GM21723 (cell line): ENCODE results near the gene RNU6-8.

Experiments used
- ATAC-seq: cut with Tn5 transposase; IDR thresholded peaks from one replicate; pipeline ENCODE4 v1.9.1; 2021; ENCODE audit warnings: mild to moderate bottlenecking, moderate library complexity; ENCODE audit not compliant: unreplicated experiment

Gene RNU6-8

DNA sequence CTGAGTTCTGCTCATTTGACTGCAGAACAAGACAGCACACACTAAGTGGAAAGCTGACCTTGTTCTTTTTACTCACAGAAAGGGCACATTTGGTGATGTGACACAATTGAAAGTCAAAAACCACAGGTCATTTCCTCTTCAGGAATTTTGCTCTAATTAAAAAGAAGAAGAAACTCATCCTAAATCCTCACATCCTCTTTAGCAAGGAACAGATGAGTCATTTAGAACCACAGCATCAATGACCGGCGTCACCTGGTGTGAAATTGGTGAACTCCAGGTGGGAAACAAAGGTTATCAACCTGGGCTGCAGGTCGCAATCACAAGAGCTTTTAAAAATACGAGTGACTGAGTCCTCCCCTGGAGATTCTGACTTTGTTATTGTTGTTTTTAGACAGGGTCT lies 2.9 kb upstream of the RNU6-8 start:
- ATAC-seq, result no peak

DNA sequence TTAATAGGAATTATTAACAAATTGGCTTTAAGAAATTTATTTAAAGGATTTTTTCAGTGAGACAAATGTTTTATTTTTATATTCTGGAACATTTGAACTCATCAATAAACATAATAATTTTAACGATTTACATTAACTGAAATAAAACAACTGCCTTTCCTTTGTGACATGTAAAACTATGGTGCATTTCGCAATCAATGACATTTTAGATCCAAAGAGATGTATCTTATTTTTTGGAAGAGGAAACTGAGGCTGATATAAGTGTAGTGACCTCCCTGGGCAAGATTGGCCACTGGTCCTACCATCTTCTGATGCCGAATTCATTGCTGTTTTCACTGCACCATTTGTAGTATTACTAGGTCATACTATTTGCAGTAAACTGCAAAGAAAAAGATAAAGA lies 2.5 kb upstream of the RNU6-8 start:
- ATAC-seq, result no peak

DNA sequence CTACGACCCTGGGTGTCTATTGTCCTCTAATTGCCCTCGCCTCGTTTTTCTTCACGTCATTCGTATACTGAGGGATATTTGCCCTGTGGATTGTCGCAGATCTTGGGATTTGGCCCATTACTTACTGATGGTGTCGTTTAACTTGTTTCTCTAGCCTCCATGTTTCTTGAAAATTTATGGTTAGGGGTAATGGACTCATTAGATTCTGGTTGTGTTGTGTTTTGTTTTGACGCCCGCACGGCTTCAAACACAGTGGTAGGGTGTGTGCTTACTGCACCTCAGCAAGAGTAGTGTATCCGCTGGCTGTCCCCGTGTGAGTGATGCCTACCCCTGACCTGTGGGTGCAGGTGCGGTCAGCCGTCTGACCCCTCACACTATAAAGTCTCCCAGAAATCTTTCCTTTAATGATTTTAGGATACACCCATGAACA lies 874 bp upstream of the RNU6-8 start:
- no peak for ATAC-seq

DNA sequence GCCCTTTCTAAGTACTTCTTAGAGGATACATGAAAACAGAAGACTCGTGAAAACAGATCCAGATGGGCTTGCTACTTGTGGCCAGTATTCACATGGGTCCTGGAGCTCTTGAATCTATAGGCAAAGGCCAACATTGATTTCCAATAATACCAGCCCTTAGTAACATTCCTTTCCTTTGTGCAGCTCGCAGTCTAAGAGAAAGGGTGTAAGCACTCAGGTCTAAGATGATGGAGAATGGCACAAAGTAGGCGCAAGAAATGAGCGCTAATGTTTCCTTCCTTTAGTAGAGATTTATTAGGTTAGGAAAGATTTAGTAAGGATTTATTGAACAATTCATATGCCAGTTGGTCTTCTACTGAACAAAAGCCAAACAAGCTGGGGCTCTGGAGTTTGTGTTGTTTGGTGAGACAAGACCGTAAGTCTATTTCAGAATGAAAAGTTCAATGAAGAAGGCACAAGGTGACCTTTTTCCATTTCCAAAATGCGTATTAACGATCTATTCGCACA lies 525 bp downstream of the RNU6-8 start:
- ATAC-seq, result no peak

DNA sequence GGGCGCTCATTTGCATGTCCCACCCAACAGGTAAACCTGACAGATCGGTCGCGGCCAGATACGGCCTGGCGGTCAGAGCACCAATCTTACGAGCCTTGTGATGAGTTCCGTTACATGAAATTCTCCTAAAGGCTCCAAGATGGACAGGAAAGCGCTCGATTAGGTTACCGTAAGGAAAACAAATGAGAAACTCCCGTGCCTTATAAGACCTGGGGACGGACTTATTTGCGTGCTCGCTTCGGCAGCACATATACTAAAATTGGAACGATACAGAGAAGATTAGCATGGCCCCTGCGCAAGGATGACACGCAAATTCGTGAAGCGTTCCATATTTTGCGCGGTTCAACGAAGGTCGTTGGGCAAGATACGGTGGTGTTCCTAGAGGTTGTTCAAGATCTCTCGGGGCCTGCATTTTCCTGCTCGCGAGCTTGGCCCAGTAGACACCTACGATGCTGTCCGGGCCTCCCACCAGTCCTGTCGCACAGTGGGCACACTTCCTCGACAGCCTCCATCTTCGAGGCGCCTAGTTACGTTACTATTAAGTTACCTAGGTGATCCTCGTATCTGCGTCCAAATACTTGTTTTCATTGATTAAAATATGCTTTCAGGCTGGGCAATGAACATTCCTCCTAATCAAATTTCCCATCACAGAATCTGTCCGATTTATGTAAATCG lies 1.1 kb downstream of the RNU6-8 start, which contains the start of gene RNU6-7:
TSS of gene RNU6-7 (plus strand) at position 230 of the 675 bp plus-strand sequence.
- ATAC-seq, result no peak

DNA sequence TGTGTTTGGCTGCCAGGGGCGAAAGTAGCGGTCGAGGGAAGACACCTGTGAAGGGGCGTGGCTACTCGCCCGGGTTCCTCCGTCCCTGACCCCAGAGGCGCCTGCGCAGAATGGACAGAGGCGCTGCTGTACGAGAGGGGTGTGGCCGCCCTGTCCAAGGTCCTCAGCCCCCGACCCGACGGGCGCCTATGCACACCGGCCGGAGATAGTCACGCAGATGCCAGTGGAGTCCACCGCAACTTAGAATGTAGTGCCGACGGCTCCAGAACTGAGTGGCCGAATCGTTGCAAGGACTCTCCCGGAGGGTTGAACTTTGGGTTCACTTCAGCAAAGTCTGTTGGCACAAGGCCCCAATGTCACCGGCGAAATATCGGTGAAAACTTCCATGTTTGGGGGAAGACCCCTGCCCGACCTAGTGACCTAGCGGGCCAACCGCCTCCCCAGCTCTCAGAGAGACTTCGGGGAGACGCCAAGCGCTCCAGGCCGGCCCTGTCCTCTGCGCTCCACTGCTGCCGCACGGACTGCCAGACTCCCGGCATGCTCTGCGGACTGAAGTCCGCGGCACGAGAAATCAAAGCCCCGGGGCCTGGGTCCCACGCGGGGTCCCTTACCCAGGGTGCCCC lies 1.8 kb downstream of the RNU6-8 start:
- ATAC-seq, result peak; percentile 66

DNA sequence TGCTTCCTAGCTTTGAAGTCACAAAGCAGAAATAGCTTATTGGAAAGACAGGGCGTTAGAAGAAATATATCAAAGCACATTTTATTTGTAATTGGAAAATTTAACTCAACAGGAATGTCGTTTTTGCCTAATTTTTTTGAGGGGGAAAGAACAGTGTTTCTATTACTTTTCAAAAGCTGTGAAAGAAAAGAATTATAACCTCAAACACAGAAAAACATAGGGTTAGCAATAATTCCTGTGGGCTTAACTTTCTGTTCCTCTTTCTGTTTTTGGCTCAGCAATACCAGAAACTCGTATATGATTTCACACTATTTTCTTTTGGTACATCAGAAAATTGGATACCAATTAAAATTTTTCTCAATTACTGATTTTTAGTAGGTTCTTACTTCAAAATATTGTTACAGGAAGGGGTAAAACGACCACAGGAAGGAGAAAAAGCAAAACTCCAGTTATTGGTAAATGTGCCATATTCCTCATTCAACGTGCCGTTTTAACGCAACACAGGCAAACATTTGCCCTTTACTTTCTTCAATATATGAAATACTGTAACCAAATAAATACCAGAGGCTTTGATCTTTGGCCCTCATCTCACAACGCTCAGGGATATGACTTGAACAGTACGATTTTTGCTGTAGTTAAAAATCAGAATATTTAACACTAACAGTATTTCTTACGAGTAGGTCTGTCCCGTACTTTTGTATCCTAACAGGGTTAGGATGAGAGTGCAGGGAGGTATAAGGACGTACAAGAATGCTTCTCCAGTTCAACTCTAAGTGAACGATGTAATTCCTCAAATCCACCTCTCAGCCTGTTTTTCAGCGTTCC lies 2.5 kb downstream of the RNU6-8 start:
- ATAC-seq, result peak; percentile 32

DNA sequence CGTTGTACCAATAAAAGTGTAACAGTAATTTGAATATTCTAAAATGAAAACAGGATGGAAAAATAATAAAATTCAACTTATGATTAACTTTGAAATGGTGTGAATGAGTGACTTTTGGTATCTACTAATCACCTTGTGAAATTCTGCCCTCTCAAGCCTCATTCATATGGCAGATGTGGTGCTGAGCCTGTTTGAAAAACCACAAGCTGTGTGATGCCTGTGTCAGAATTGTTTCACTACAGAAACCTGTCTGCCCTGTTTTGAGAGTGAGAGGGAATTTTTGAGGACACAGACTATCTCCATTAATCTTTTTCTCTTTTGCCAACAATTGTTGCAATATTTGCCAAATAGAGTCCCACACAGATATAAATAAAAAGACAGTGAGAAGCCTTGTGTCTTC lies 5.2 kb downstream of the RNU6-8 start:
- ATAC-seq, result peak; percentile 30

DNA sequence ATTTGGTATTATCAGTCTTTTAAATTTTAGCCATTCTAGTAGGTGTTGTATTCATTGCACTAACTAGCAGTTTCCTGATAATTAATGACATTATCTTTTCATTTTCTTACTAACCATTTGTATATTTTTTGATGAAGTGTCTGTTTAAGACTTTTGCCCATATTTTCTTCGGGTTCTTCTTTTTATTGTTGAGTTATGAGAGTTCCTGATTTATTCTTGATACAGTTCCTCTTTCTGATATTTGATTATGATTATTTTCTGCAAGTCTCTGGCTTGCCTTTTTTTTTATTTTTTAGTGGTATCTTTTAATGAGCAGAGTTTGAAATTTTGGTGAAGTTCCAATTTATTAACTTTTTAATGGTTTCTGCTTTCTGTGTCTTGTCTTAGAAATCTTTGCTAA lies 7.4 kb downstream of the RNU6-8 start:
- ATAC-seq, result no peak

DNA sequence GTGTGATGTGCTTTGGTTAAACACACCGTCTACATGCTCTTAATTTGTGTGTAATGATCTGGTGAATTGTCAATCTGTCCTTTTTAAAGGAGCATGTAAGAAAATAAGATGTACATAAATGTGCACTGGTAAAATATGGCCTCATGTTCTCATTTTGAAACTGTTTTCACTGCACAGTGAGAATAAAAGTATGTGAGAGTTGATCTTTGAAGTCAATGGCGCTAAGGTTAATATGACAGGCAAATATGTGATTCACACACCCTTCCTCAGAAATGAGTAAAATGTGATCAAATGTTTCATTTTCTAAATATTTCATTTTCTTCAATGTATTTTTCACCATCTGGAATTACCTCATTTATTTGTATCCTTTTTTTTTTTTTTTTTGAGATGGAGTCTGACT lies 9.5 kb downstream of the RNU6-8 start:
- no peak for ATAC-seq

DNA sequence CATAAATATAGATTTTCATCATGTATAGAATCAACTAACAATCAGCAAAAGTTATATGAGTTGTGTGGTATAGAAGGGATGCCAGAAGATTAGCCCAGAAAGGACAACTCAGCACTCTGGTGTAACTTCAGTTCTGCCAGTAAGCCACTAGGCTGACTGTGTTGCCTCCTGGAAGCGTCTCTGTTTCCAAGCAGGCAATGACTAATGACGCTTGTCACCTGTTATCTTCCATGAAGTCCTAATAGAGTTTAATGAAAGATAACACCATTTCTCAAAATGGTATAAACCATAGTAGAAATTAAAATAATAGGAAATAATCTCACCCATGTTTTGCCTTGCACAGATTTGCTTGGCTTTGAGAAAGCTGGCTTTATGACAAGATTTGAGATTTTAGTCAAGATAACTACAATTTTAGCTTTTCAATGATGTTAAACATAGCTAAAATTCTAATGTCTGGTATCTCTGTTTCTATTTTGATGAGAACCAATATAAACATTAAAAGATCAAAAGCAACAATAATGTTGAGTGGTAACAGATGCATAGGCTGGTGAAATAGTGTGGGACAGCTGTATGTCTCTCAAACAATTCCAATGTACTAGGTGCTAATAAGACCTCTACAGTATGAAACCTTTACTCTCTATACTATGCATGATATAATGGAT lies 10.2 kb downstream of the RNU6-8 start:
- ATAC-seq, result no peak

DNA sequence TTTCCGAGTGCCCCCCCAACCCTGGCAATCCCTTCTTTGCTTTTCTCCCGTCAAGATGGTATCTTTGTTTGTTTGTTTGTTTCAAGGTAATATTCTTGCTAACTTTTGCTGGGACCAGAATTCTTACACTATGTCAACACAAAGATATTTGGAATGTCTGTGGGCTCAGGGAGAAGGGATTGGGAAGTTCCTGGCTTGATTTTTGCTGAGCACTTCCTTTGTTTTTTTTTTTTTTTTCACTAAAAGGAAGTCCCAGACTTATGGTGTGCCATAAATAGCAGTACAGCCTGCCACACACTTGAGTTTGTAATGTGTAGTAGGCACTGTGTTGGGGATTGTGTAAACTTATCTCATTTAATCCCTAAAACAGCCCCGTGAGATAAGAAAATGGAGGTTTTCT lies 12.4 kb downstream of the RNU6-8 start:
- no peak for ATAC-seq

DNA sequence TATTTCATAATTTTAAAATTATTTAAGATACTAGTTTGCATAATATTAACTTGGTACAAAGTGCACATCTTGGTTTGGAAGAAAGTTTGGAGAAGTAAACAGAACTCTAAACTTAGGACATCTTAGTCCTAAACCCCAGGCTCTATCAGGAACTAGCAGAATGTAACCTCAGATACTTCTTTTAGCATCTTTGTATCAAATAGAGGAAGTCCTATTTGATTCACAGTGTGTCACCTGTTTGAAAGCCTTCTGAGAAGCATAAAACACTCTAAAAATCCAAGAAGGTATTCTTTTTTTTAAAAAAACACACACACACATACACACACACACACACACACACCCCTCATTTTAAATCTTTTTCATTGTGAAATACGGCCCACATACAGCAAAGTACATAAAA lies 13.3 kb downstream of the RNU6-8 start:
- ATAC-seq, result no peak

DNA sequence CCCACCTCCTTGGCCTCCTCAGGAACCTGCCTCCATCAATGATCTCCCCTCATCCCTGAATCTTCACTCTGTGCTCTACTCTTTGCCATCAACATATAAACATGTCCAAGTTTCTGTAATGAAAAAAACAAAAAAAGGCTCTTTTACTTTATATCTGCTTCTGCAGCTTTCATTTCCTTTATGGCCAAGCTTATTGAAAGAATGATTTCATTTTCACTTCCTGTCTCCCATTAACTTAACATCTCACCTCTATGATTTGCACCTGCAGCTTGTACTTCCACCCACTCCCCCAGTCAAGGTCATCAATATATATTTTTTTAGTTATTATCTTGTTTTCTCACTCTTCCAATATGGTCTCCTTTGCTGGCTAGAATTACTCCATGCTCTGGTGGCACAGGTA lies 16.8 kb downstream of the RNU6-8 start:
- ATAC-seq, result peak; percentile 66

DNA sequence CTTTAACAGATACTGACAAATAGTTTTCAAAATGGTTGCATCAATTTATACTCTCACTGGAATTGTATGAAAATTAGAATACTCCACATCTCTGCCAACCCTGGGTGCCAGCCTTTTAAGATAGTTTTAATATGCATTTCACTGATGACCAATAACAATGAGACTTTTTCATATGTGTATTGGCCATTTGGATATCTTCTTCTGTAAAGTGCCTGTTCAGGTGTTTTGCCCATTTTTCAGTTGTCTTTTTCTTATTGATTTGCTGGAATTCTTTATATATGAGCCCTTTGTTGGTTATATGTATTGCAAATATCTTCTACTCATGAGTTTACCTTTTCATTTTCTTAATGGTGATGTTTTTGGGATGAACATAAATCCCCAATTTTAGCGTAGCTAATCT lies 18.0 kb downstream of the RNU6-8 start:
- no peak for ATAC-seq

DNA sequence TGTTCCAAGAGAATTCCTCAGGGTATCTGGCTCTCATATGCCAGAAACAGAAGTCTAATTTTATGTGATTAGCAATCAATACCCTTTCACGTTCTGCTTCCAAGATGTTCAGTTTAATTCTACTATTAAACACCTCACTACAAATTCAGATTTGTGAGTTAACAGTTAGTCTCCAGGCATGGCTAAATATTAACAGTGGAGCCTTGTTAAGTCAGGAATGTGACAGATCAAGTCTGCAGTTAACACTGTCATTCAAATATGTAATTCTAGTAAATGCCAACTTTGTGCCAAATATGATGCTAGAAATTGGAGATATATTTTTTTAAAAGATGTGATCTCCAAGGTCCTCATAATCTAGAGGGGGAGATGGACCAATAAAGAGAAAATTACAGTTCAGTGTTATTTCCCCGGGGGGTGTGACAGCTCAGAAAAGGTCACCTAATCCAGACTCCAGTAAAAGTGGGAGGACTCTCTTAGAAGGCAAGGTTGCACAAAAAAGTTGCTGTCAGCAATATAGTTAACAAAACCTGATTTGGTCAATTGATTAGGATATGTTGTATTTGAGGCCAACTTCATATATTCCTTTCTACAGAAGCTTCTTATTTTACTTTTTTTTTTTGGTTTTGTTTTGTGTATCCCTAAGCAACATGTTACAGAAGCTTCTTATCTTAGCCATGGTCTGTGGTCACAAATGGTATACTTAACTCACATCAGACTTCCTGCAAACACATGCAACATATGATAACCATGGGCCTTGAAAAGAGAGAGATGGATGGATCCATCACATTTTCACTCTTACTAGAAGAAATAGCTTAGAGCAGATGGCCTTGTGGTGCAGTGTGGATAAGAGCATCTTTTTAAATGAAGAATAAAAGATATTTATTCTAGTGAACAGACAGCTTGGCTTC lies 19.7 kb downstream of the RNU6-8 start:
- no peak for ATAC-seq

DNA sequence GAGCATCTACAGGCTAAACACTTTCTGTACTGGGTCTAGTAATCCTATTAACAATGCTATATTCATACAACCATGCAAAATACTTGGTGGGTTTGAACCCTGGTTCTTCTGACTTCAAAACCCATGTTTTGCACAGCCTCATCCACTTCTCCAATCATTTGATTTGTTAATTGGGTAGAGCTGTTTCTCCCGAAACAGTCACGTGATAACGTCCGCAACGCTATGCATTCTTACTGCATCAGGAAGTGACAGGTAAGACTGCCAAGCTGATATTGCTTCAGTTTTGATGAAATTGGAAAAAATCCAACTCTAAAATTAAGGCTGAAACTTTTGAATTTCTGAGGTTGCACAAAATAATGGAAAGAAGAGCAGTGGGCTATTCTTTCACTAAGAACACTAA lies 31.6 kb downstream of the RNU6-8 start:
- ATAC-seq, result no peak

DNA sequence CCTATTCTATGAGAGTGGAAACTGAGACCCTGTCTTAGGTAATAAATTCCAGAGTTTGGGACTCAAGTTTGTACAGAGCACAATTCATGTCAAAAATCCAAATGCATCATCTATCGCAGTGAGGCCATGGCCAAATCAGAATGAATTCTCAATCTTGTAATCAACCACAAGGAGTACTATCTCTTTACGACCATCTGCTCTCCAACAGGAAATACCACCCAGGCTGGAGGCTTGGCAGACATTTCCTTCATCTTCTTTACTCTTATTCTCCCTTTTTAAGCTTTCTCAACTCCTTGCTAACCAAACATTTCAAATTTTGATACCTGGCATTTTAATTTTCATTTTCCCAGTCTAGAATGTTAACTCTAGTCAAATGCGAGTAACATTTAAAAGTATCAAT lies 33.9 kb downstream of the RNU6-8 start:
- no peak for ATAC-seq

DNA sequence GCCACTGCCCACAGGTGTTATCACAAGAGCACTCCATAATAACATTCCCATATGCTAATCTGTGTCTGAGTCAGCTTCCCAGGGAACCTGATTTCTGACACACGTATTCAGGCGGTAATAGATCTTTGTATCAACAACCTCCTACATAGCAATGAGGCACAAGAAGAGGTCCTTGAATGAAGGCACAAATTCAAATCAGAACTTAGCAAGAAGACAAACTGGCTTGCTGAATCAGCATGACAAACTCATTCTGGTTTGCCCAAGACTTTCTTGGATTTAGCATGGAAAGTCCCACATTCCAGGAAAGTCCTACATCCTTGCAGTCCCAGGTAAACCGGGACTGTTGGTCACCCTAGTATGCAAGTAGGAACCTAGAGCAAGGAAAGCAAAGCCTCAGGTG lies 35.2 kb downstream of the RNU6-8 start:
- no peak for ATAC-seq

DNA sequence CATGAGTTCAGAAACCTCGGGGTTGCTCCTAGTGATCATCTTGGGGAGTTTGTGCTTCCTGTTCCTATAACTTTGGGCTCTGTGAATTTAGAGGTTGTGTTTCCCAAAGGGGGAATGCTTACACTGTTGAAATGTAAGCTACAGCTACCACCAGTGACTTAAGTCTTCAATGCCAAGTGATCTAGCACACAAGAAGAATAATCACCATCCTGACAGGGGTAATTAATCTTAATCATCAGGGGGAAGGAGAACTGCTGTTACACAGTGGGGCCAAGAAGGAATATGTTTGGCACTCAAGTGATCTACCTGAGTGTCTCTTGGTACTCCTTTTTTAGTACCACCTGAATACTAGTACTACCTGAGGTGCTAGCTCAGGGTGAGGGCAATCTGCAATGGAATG lies 36.1 kb downstream of the RNU6-8 start:
- no peak for ATAC-seq
